HepG2 (cell line): ENCODE results near the gene UBALD1. TPM values are rescaled to one million over a fixed set of nuclear protein-coding genes. Genes with fewer than 3 reads are reported as not detected.

Experiments
- ATAC-seq: fragments of 200-7000 bp; cut with Tn5 transposase; 3 replicates; pipeline ENCODE4 v1.9.1; 2020; ENCODE audit warnings: mild to moderate bottlenecking, moderate library complexity
- BruUV-seq: library from RNA; stranded (reverse); fragments of 400-500 nt; replicated peaks from 2 replicates; lab custom pipeline; 2021; lab: Mats Ljungman, UMichigan
- CTCF ChIA-PET: fragments of 300-600 bp; formaldehyde crosslinking; extraction: SDS; loops from one replicate; lab custom pipeline; 2021; ENCODE audit warnings: low total read pairs, inconsistent platforms, low intra/inter-chr PET ratio; lab: Yijun Ruan, JAX
- POLR2A ChIA-PET: fragments of 350-600 bp; sonication (Branson Sonifier 250); formaldehyde crosslinking; loops from one replicate; lab custom pipeline; 2020; ENCODE audit warnings: antibody characterized with exemption, inconsistent platforms; lab: Yijun Ruan, JAX
- DNase-seq: peaks from one replicate; pipeline ENCODE4 v3.0.0-alpha.2; 2015; ENCODE audit warnings: low spot score
- FAIRE-seq: peaks from 3 replicates; lab custom pipeline; 2011; peaks lifted over from hg19 to GRCh38; lab: Jason Lieb, UNC
- H2AFZ ChIP-seq: one replicate; pipeline ENCODE4 v1.6.1; 2011; ENCODE audit warnings: low read length, inconsistent platforms
- H3K27ac ChIP-seq: fragments of 300-600 bp; 3 replicates; pipeline ENCODE4 v1.8.0; 2011; ENCODE audit warnings: mixed run types, mild to moderate bottlenecking, mixed read lengths, low read length, inconsistent platforms; ENCODE audit not compliant: insufficient read depth; ENCODE audit errors: extremely low read length
- H3K27me3 ChIP-seq, 2 experiments: fragments of 200-600 bp in 1 of 2; 2 replicates in 1 of 2; 3 replicates in 1 of 2; pipeline versions ENCODE4 v1.6.0 to v1.8.0; 2011; ENCODE audit warnings: low read length in 2 of 2, mild to moderate bottlenecking in 2 of 2, moderate library complexity in 2 of 2, inconsistent platforms in 1 of 2; ENCODE audit not compliant: insufficient read depth in 2 of 2, control insufficient read depth in 1 of 2
- H3K36me3 ChIP-seq, 2 experiments: fragments of 200-600 bp in 1 of 2; replicated peaks in 1 of 2; 2 replicates in 1 of 2; 3 replicates in 1 of 2; pipeline versions ENCODE4 v1.5.1 to v1.8.0; 2011; ENCODE audit warnings: low read length in 2 of 2, inconsistent platforms in 1 of 2; ENCODE audit not compliant: insufficient read depth in 2 of 2, control insufficient read depth in 1 of 2
- H3K4me1 ChIP-seq: 2 replicates; pipeline ENCODE4 v1.5.1; 2012; ENCODE audit warnings: low read length, inconsistent platforms; ENCODE audit not compliant: insufficient read depth
- H3K4me2 ChIP-seq: 2 replicates; pipeline ENCODE4 v1.6.0; 2011; ENCODE audit warnings: low read depth, low read length, inconsistent platforms
- H3K4me3 ChIP-seq, 3 experiments: fragments of 200-600 bp in 1 of 3; sonication (generic), shearing (Covaris generic) in 1 of 3; replicated peaks in 1 of 3; 2 replicates each; pipeline ENCODE4 v1.5.1; 2011 to 2016; ENCODE audit warnings: low read length in 3 of 3, inconsistent platforms in 2 of 3, low read depth in 2 of 3, mild to moderate bottlenecking in 2 of 3, control low read depth in 1 of 3, mixed read lengths in 1 of 3; ENCODE audit not compliant: insufficient read depth in 1 of 3
- H3K79me2 ChIP-seq: one replicate; pipeline ENCODE4 v1.6.1; 2011; ENCODE audit warnings: low read length, inconsistent platforms; ENCODE audit not compliant: insufficient read depth
- H3K9ac ChIP-seq: 2 replicates; pipeline ENCODE4 v1.6.0; 2011; ENCODE audit warnings: mild to moderate bottlenecking, low read depth, low read length, inconsistent platforms; ENCODE audit not compliant: insufficient read depth
- H3K9me3 ChIP-seq: 2 replicates; pipeline ENCODE4 v1.5.1; 2012; ENCODE audit warnings: mild to moderate bottlenecking, low read length
- H4K20me1 ChIP-seq: 2 replicates; pipeline ENCODE4 v1.6.0; 2011; ENCODE audit warnings: inconsistent platforms, mild to moderate bottlenecking, low read length, moderate library complexity; ENCODE audit not compliant: insufficient read depth
- CTCF ChIP-seq: sonication (generic); formaldehyde crosslinking; IDR thresholded peaks from 2 replicates; pipeline ENCODE4 v1.5.0; 2020; ENCODE audit warnings: mild to moderate bottlenecking, missing genetic modification reagents, moderate library complexity
- FOSL1 ChIP-seq: sonication (generic); formaldehyde crosslinking; IDR thresholded peaks from 2 replicates; pipeline ENCODE4 v1.9.0; 2021; ENCODE audit warnings: missing genetic modification reagents, borderline replicate concordance
- GMEB2 ChIP-seq: IDR thresholded peaks from 2 replicates; pipeline ENCODE4 v1.6.1; 2016; ENCODE audit warnings: missing biosample characterization, missing genetic modification reagents, low read depth
- HDAC1 ChIP-seq: sonication (generic); formaldehyde crosslinking; IDR thresholded peaks from 2 replicates; pipeline ENCODE4 v1.5.1; 2020; ENCODE audit warnings: mild to moderate bottlenecking, missing genetic modification reagents
- HOXA7 ChIP-seq: sonication (generic); formaldehyde crosslinking; IDR thresholded peaks from 2 replicates; pipeline ENCODE4 v1.8.1; 2022; ENCODE audit warnings: mild to moderate bottlenecking, missing genetic modification reagents, moderate library complexity
- KDM1A ChIP-seq: IDR thresholded peaks from 2 replicates; pipeline ENCODE4 v1.6.1; 2016; ENCODE audit warnings: missing compliant biosample characterization
- MTA1 ChIP-seq: sonication (generic); formaldehyde crosslinking; IDR thresholded peaks from 2 replicates; pipeline ENCODE4 v1.4.0; 2020; ENCODE audit warnings: missing genetic modification reagents, mild to moderate bottlenecking, borderline replicate concordance
- NFATC3 ChIP-seq: sonication (generic); formaldehyde crosslinking; IDR thresholded peaks from 2 replicates; pipeline ENCODE4 v1.5.1; 2020; ENCODE audit warnings: mild to moderate bottlenecking, missing genetic modification reagents
- SMARCE1 ChIP-seq: fragments of 450-650 bp; IDR thresholded peaks from 2 replicates; pipeline ENCODE4 v1.6.1; 2017; ENCODE audit warnings: borderline replicate concordance
- ZNF33A ChIP-seq: sonication (generic); formaldehyde crosslinking; IDR thresholded peaks from 2 replicates; pipeline ENCODE4 v1.5.1; 2020; ENCODE audit warnings: missing genetic modification reagents, mild to moderate bottlenecking, moderate library complexity, borderline replicate concordance
- ZNF841 ChIP-seq: sonication (generic); formaldehyde crosslinking; IDR thresholded peaks from 2 replicates; pipeline ENCODE4 v1.8.1; 2023; ENCODE audit warnings: missing genetic modification reagents, borderline replicate concordance
- WGBS: methylation state at CpG from one replicate; pipeline ENCODE4 v1.1.6; 2017; ENCODE audit warnings: low lambda C conversion rate; 5-methylcytosine and 5-hydroxymethylcytosine counted together
- in situ Hi-C: cut with HindIII; loops from 2 replicates; pipeline ENCODE4 v1.10.0; 2017; ENCODE audit warnings: low pct_unique_long_range_greater_than_20kb; ENCODE audit not compliant: extremely low pct_ligation_motif_present
- intact Hi-C: fragments of 100-400 bp; cut with micrococcal nuclease; formaldehyde crosslinking; loops from one replicate; pipeline ENCODE4 v1.10.0; 2022; ENCODE audit not compliant: unreplicated experiment
- polyA plus RNA-seq, 8 experiments: library from polyadenylated mRNA; depleted of rRNA in 3 of 8; stranded (reverse) in 7 of 8; unstranded in 1 of 8; fragments of >200 nt; fragmentation: Illumina TruSeq in 4 of 8; extraction: Trizol in 4 of 8; gene quantifications; 2 replicates each; pipeline versions ENCODE4 v1.2.1 to v1.2.3, GENCODE V29; 2011 to 2016; ENCODE audit warnings: low read depth in 4 of 8, missing spikeins in 1 of 8, mixed read lengths in 1 of 8; ENCODE audit not compliant: insufficient read depth in 1 of 8
- total RNA-seq, 5 experiments: library from RNA; depleted of rRNA; stranded (reverse); fragments of >200 nt; fragmentation: Illumina TruSeq; extraction: Trizol; gene quantifications; 2 replicates each; pipeline ENCODE4 v1.2.3, GENCODE V29; 2016; ENCODE audit warnings: low read depth in 1 of 5
- TF ChIP-seq, protein P1 (sequence below): sonication (generic); formaldehyde crosslinking; IDR thresholded peaks from 2 replicates; pipeline ENCODE4 v1.4.0; 2020; ENCODE audit warnings: low read depth, mild to moderate bottlenecking, missing genetic modification reagents
- TF ChIP-seq, protein P2 (sequence below): sonication (generic); formaldehyde crosslinking; IDR thresholded peaks from 2 replicates; pipeline ENCODE4 v1.4.0; 2020; ENCODE audit warnings: missing genetic modification reagents, mild to moderate bottlenecking, borderline replicate concordance
- TF ChIP-seq, protein P3 (sequence below): sonication (generic); formaldehyde crosslinking; IDR thresholded peaks from 2 replicates; pipeline ENCODE4 v1.9.0; 2021; ENCODE audit warnings: missing genetic modification reagents, mild to moderate bottlenecking, borderline replicate concordance

Gene UBALD1
- total and polyA plus RNA-seq, 2 of the 13 experiments (the other 11 are each of a cell fraction or from before 2014, with no cell fraction given) = 6.8 to 12.3 TPM

DNA sequence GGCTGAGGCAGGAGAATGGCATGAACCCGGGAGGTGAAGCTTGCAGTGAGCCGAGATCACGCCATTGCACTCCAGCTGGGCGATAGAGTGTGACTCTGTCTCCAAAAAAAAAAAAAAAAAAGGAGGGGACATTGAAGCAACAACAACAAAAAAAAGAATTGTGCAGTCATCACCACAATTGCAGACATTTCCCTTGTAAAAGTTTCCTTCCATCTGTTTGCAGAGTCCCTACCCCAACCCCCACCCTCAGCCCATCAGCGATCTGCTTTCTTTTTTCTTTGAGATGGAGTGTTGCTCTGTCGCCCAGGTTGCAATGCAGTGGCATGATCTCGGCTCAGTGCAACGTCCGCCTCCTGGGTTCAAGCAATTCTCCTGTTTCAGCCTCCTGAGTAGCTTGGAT, 13.6 kb upstream of the UBALD1 start (continued):
- TF ChIP-seq CTCF (CRISPR knock-in tag) (no peak), SMARCE1 (no peak)

GRCh38 chr16:4626396-4626795, 11.7 kb upstream of the UBALD1 start:
- 84% methylated on average over 6 of the region's 6 CpGs for WGBS
- Histone ChIP-seq H3K27ac (no peak overlapping the region), H3K4me3 (peak overlapping the region; percentile 86 to 91 (median 90); a peak in 5 of 6 replicates), H3K27me3 (no peaks in the 10 kb centered on the region; a peak in 1 of 5 replicates), H3K79me2 (peaks cover 49% of the 10 kb centered on the region), H2AFZ (no peak overlapping the region), H3K9ac (peak overlapping the region; percentile 85), H3K36me3 (no peaks in the 10 kb centered on the region), H3K4me2 (peak overlapping the region; percentile 94), H3K9me3 (peaks cover 6% of the 10 kb centered on the region), H3K4me1 (peaks cover 49% of the 10 kb centered on the region), H4K20me1 (peaks cover 12% of the 10 kb centered on the region)
- intact Hi-C loops = no loop called here
- FAIRE-seq (no peak), ATAC-seq (no peak), DNase-seq (no peak)
- in situ Hi-C loops = no loop called here
- ChIA-PET CTCF (no interaction called here), POLR2A (interaction anchor here (3.2 to 3.4 kb wide), 2 partner anchors 10 to 38 kb away, joined by 12 to 26 read pairs; no protein-coding TSS in a partner anchor)
- BruUV-seq = no TSS peak
- TF ChIP-seq ZNF33A (CRISPR knock-in tag) = no peak
- TF ChIP-seq, protein P1, sequence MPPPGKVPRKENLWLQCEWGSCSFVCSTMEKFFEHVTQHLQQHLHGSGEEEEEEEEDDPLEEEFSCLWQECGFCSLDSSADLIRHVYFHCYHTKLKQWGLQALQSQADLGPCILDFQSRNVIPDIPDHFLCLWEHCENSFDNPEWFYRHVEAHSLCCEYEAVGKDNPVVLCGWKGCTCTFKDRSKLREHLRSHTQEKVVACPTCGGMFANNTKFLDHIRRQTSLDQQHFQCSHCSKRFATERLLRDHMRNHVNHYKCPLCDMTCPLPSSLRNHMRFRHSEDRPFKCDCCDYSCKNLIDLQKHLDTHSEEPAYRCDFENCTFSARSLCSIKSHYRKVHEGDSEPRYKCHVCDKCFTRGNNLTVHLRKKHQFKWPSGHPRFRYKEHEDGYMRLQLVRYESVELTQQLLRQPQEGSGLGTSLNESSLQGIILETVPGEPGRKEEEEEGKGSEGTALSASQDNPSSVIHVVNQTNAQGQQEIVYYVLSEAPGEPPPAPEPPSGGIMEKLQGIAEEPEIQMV (CRISPR knock-in tag) = no peak
- TF ChIP-seq KDM1A (CRISPR knock-in tag) = peak; percentile 52; the same call in 1 of the 2 replicates
- TF ChIP-seq HOXA7 (CRISPR knock-in tag) = no peak
- TF ChIP-seq GMEB2 (CRISPR knock-in tag) = no peak
- no peak for TF ChIP-seq HDAC1 (CRISPR knock-in tag)
- TF ChIP-seq MTA1 (CRISPR knock-in tag) = 0 out of 2 replicates have a peak, but pooled peaks have one; percentile 13
- TF ChIP-seq, protein P2, sequence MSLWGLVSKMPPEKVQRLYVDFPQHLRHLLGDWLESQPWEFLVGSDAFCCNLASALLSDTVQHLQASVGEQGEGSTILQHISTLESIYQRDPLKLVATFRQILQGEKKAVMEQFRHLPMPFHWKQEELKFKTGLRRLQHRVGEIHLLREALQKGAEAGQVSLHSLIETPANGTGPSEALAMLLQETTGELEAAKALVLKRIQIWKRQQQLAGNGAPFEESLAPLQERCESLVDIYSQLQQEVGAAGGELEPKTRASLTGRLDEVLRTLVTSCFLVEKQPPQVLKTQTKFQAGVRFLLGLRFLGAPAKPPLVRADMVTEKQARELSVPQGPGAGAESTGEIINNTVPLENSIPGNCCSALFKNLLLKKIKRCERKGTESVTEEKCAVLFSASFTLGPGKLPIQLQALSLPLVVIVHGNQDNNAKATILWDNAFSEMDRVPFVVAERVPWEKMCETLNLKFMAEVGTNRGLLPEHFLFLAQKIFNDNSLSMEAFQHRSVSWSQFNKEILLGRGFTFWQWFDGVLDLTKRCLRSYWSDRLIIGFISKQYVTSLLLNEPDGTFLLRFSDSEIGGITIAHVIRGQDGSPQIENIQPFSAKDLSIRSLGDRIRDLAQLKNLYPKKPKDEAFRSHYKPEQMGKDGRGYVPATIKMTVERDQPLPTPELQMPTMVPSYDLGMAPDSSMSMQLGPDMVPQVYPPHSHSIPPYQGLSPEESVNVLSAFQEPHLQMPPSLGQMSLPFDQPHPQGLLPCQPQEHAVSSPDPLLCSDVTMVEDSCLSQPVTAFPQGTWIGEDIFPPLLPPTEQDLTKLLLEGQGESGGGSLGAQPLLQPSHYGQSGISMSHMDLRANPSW = no peak
- TF ChIP-seq, protein P3, sequence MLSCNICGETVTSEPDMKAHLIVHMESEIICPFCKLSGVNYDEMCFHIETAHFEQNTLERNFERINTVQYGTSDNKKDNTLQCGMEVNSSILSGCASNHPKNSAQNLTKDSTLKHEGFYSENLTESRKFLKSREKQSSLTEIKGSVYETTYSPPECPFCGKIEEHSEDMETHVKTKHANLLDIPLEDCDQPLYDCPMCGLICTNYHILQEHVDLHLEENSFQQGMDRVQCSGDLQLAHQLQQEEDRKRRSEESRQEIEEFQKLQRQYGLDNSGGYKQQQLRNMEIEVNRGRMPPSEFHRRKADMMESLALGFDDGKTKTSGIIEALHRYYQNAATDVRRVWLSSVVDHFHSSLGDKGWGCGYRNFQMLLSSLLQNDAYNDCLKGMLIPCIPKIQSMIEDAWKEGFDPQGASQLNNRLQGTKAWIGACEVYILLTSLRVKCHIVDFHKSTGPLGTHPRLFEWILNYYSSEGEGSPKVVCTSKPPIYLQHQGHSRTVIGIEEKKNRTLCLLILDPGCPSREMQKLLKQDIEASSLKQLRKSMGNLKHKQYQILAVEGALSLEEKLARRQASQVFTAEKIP (CRISPR knock-in tag) = no peak
- no peak for TF ChIP-seq FOSL1 (CRISPR knock-in tag)
- TF ChIP-seq NFATC3 = no peak
- no peak for TF ChIP-seq ZNF841 (CRISPR knock-in tag)
